DND-41 (cell line): ENCODE data around the gene ADAMTS3.

ENCODE experiments used
- CTCF ChIP-seq: IDR thresholded peaks from 2 replicates; pipeline ENCODE4 v1.5.1; 2012; ENCODE audit warnings: borderline replicate concordance, low read length, moderate library complexity, mild to moderate bottlenecking; ENCODE audit not compliant: poor library complexity, severe bottlenecking; ENCODE audit errors: extremely low read depth
- EZH2 ChIP-seq: IDR thresholded peaks from 3 replicates; pipeline ENCODE4 v1.6.1; 2012; ENCODE audit warnings: borderline replicate concordance, low read depth, mild to moderate bottlenecking, moderate library complexity, low read length, inconsistent platforms; ENCODE audit not compliant: severe bottlenecking

- TF ChIP-seq CTCF (no peak), EZH2 (no peak)
These were observed 8.2 kb upstream of the ADAMTS3 start for GRCh38 chr4:72577211-72577610.
